ENCODE results near the gene SMAP2. TPM values are rescaled to one million over a fixed set of nuclear protein-coding genes. Genes with fewer than 3 reads are reported as not detected.
A peak's percentile ranks its signal among the peaks of the same experiment; 100 is the strongest.
"Not testable (repeated sequence)": the region's sequence is repeated elsewhere in the genome, so short reads cannot be mapped to it uniquely, and the experiment has no call there.

Gene SMAP2
- total RNA-seq, 3 donors from 2014 or later = 27.2 to 64.2 (median 33.1) TPM

DNA sequence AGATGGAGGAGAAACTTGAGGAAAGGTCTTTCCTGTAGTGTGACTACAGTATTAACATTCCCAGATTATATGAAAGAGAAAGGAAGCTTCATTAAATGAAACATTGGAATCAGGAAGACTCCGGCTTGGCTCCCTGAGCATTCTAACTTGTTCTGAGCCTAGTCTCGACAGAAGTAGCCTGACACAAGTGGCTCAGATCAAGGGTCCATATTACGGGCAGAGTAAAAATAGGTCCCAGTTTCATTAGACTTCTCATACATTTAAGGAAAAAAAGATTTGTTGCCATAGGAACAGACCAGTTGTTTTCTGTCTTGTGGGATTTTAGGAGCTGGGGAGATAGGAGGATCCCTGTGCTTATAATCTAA is 12.8 kb downstream of the SMAP2 start:
- peaks cover 0 to 5% of the 10 kb centered on the region in 2 donors for H3K4me1 ChIP-seq
- TF ChIP-seq POLR2AphosphoS5 (IDR thresholded peaks at IDR 0.05) = no peak
- TF ChIP-seq, protein P1, sequence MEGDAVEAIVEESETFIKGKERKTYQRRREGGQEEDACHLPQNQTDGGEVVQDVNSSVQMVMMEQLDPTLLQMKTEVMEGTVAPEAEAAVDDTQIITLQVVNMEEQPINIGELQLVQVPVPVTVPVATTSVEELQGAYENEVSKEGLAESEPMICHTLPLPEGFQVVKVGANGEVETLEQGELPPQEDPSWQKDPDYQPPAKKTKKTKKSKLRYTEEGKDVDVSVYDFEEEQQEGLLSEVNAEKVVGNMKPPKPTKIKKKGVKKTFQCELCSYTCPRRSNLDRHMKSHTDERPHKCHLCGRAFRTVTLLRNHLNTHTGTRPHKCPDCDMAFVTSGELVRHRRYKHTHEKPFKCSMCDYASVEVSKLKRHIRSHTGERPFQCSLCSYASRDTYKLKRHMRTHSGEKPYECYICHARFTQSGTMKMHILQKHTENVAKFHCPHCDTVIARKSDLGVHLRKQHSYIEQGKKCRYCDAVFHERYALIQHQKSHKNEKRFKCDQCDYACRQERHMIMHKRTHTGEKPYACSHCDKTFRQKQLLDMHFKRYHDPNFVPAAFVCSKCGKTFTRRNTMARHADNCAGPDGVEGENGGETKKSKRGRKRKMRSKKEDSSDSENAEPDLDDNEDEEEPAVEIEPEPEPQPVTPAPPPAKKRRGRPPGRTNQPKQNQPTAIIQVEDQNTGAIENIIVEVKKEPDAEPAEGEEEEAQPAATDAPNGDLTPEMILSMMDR (IDR thresholded peaks at IDR 0.05) = no peak
- no peak for TF ChIP-seq POLR2A (IDR thresholded peaks at IDR 0.05)
- DNase-seq (ENCODE audit: low spot score in 2 of 2) = no peak
- no peaks in the 10 kb centered on the region for H3K36me3 ChIP-seq
- peak overlapping the region; percentile 21 to 64 for H3K27ac ChIP-seq
- no peak overlapping the region for H3K4me3 ChIP-seq
- intact Hi-C loops (cut with DNase I; ENCODE audit: low total_unique reads) = no loop called here
- H3K9me3 ChIP-seq = no peaks in the 10 kb centered on the region
- H3K27me3 ChIP-seq = no peaks in the 10 kb centered on the region

DNA sequence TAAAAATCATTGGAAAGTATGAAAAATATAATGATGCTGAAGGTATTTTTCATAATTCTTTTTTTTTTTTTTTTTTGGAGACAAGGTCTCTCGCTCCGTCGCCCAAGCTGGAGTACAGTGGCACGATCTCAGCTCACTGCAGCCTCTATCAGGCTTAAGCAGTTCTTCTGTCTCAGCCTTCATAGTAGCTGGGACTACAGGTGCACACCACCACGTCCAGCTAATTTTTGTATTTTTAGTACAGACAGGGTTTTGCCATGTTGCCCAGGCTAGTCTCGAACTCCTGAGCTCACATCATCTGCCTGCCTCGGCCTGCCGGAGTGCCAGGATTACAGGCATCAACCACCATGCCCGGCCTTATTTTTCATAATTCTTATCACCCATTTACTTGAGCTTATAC is 13.3 kb downstream of the SMAP2 start:
- Histone ChIP-seq H3K27ac (peak overlapping the region in 1 of 2 donors; percentile 62), H3K36me3 (no peaks in the 10 kb centered on the region), H3K9me3 (no peaks in the 10 kb centered on the region), H3K4me1 (peaks cover 0 to under 1% of the 10 kb centered on the region in 2 donors), H3K27me3 (no peaks in the 10 kb centered on the region), H3K4me3 (no peak overlapping the region)
- DNase-seq (ENCODE audit: low spot score in 2 of 2) = no peak
- TF ChIP-seq POLR2A (IDR thresholded peaks at IDR 0.05) (no peak), POLR2AphosphoS5 (IDR thresholded peaks at IDR 0.05) (no peak)
- TF ChIP-seq, protein P1 (IDR thresholded peaks at IDR 0.05) = no peak
- intact Hi-C loops (cut with DNase I; ENCODE audit: low total_unique reads) = no loop called here

DNA sequence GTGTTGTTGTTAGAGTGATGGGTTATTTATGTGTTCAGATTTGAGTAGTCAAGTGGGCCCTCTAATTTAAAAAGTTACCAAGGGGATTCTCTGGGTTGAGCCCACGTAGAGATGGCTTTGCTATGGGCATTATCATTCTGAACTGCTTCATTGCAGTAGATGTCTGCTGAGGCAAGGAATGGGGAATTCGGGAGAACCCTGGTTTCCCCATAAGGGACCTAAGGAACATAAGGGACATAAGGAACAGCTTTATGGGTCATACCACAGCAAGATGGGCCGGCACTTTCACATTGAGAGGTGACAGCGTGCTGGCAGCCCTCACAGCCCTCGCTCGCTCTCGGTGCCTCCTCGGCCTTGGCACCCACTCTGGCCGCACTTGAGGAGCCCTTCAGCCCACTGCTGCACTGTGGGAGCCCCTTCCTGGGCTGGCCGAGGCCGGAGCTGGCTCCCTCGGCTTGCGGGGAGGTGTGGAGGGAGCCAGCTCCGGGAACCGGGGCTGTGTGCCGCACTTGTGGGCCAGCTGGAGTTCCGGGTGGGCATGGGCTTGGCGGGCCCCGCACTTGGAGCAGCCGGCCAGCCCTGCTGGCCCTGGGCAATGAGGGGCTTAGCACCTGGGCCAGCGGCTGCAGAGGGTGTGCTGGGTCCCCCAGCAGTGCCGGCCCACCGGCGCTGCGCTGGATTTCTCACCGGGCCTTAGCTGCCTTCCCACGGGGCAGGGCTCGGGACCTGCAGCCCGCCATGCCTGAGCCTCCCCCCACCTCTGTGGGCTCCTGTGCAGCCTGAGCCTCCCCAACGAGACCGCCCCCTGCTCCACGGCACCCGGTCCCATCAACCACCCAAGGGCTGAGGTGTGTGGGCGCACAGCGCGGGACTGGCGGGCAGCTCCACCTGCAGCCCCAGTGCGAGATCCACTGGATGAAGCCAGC is 14.1 kb downstream of the SMAP2 start:
- H3K4me3 ChIP-seq; H3K36me3 ChIP-seq; H3K4me1 ChIP-seq; intact Hi-C loops (cut with DNase I; ENCODE audit: low total_unique reads); DNase-seq (ENCODE audit: low spot score in 2 of 2); H3K9me3 ChIP-seq; H3K27me3 ChIP-seq: not testable (repeated sequence)
- H3K27ac ChIP-seq = peak overlapping the region; percentile 54 to 62

DNA sequence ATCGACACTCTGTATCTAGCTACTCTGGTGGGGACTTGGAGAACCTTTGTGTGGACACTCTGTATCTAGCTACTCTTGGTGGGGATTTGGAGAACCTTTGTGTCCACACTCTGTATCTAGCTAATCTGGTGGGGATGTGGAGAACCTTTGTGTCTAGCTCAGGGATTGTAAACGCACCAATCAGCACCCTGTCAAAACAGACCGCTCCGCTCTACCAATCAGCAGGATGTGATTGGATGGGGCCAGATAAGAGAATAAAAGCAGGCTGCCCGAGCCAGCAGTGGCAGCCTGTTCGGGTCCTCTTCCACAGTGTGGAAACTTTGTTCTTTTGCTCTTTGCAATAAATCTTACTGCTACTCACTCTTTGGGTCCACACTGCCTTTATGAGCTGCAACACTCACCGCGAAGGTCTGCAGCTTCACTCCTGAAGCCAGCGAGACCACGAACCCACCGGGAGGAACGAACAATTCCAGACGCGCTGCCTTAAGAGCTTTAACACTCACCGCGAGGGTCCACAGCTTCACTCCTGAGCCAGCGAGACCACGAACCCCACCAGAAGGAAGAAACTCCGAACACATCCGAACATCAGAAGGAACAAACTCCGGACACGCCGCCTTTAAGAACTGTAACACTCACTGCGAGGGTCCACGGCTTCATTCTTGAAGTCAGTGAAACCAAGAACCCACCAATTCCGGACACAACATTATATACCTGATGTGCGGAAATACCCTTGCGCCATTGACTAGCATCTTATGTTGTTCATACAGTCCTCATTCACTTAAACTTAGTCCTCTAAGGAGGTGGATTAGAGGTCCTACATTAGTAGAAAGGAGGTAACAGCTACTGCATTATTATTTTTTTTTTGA is 15.2 kb downstream of the SMAP2 start:
- DNase-seq (ENCODE audit: low spot score in 2 of 2); H3K36me3 ChIP-seq; H3K9me3 ChIP-seq; intact Hi-C loops (cut with DNase I; ENCODE audit: low total_unique reads); H3K4me3 ChIP-seq; H3K27me3 ChIP-seq; H3K4me1 ChIP-seq: not testable (repeated sequence)
- H3K27ac ChIP-seq = peak overlapping the region in 1 of 2 donors; percentile 82

DNA sequence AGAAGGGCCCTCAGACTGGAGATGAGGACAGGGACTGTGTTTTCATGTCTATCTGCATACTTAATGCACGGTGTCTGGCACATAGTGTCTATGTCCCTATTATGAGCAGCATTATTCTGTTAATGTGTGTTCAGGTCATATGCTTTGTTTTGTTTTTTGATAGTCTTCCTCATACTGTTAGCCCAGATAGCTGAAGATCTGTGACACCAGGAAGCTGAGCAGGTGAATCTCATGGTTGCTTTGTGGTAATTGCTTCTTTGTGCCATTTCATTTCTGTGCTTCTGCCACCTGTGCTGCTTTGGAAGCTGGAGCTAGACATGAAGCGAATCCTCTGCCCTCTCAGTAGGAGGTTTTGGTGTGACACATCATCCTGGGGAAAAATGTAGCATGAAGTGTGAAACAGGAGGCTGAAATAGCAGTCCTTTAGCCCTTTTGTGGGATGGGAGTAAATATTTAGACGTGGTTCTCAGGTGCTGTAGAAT is 15.8 kb downstream of the SMAP2 start:
- intact Hi-C loops (cut with DNase I; ENCODE audit: low total_unique reads) = no loop called here
- Histone ChIP-seq H3K4me1 (no peaks in the 10 kb centered on the region), H3K36me3 (no peaks in the 10 kb centered on the region), H3K4me3 (no peak overlapping the region), H3K9me3 (no peaks in the 10 kb centered on the region), H3K27ac (peak overlapping the region; percentile 22 to 82), H3K27me3 (no peaks in the 10 kb centered on the region)
- no peak for TF ChIP-seq POLR2AphosphoS5 (IDR thresholded peaks at IDR 0.05)
- TF ChIP-seq, protein P1 (IDR thresholded peaks at IDR 0.05) = no peak
- TF ChIP-seq POLR2A (IDR thresholded peaks at IDR 0.05) = no peak
- DNase-seq (ENCODE audit: low spot score in 2 of 2) = no peak
